GM18951 (cell line): ENCODE data around the gene COL5A1.

Experiments used
- POLR2A ChIP-seq: IDR thresholded peaks from 4 replicates; pipeline ENCODE4 v1.6.1; 2011; ENCODE audit warnings: mild to moderate bottlenecking; ENCODE audit not compliant: insufficient read length, insufficient read depth; ENCODE audit errors: extremely low read depth
- in situ Hi-C: fragments of 300-500 bp; cut with MboI; formaldehyde crosslinking; loops from one replicate; pipeline ENCODE4 v1.12.0; 2022; ENCODE audit warnings: low sequenced_read_pairs, mixed read lengths, inconsistent platforms; ENCODE audit not compliant: unreplicated experiment

Gene COL5A1

GRCh38 chr9:134689321-134690181, 47.9 kb downstream of the COL5A1 start:
- no peak for TF ChIP-seq POLR2A
- in situ Hi-C loops: loop anchor here (10.0 kb wide), 1 partner anchor 295 kb away; no protein-coding TSS in a partner anchor

- in situ Hi-C loops: loop anchor here (10.0 kb wide), 1 partner anchor 294 kb away; no protein-coding TSS in a partner anchor
- no peak for TF ChIP-seq POLR2A
Observed at GRCh38 chr9:134690301-134690751, 48.7 kb downstream of the COL5A1 start.

- in situ Hi-C loops: loop anchor here (10.0 kb wide), 1 partner anchor 294 kb away; no protein-coding TSS in a partner anchor
- TF ChIP-seq POLR2A: no peak
Observed at GRCh38 chr9:134690946-134691694, 49.5 kb downstream of the COL5A1 start.

- in situ Hi-C loops: loop anchor here (10.0 kb wide), 1 partner anchor 293 kb away; no protein-coding TSS in a partner anchor
- TF ChIP-seq POLR2A: no peak
Observed at GRCh38 chr9:134691695-134692572, 50.3 kb downstream of the COL5A1 start.

GRCh38 chr9:134692573-134692860, 50.9 kb downstream of the COL5A1 start:
- TF ChIP-seq POLR2A: no peak
- in situ Hi-C loops: loop anchor here (10.0 kb wide), 1 partner anchor 292 kb away; no protein-coding TSS in a partner anchor

DNA sequence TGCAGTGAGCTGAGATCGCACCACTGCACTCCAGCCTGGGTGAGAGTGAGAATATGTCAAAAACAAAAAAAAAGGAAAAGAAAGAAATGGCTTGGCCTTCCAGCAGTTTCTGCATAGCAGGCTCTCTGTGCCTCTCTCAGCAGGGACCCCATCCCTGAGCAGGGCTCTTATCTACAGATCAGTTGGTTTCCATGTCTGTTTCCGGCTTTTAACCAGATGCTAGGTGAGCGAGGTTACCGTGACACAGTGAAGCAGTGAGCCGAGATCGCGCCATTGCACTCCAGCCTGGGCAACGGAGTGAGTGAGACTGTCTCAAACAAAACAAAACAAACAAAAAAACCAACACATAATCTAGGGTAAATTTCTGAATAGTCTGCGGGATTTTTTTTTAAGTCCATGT, 51.4 kb downstream of the COL5A1 start:
- no peak for TF ChIP-seq POLR2A
- in situ Hi-C loops: loop anchor here (10.0 kb wide), 1 partner anchor 292 kb away; no protein-coding TSS in a partner anchor

- in situ Hi-C loops: loop anchor here (10.0 kb wide), 1 partner anchor 291 kb away; no protein-coding TSS in a partner anchor
- TF ChIP-seq POLR2A: no peak
Observed at GRCh38 chr9:134693641-134694367, 52.2 kb downstream of the COL5A1 start.

- in situ Hi-C loops: loop anchor here (10.0 kb wide), 1 partner anchor 290 kb away; no protein-coding TSS in a partner anchor
- no peak for TF ChIP-seq POLR2A
Observed at GRCh38 chr9:134694368-134694665, 52.7 kb downstream of the COL5A1 start.

- no peak for TF ChIP-seq POLR2A
- in situ Hi-C loops: loop anchor here (10.0 kb wide), 1 partner anchor 290 kb away; no protein-coding TSS in a partner anchor
Observed at GRCh38 chr9:134694714-134695113, 53.1 kb downstream of the COL5A1 start.

DNA sequence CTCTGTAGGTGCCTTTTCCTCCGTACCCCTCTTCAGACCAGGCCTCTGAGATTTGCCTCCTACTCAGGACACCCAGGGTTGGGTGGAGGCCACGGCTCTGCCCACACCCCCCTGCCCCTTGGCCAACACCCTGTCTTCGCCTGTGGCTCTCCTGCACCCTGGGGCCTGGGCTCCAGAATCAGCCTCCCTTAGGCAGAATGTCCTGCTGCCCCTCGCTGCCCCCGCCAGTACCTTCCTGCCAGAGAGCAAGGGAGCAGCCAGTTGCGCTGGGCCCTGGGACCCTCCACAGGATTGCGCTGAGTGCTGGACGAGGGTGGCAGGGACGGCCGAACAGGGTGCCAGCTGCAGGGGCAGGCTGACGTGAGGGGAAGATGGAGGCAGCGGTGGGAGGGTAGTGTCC, 53.5 kb downstream of the COL5A1 start:
- in situ Hi-C loops: loop anchor here (10.0 kb wide), 1 partner anchor 290 kb away; no protein-coding TSS in a partner anchor

GRCh38 chr9:134696433-134696832, 54.8 kb downstream of the COL5A1 start:
- in situ Hi-C loops: loop anchor here (10.0 kb wide), 1 partner anchor 288 kb away; no protein-coding TSS in a partner anchor
- no peak for TF ChIP-seq POLR2A

More for the DNA sequence above, 53.5 kb downstream of the COL5A1 start:
- no peak for TF ChIP-seq POLR2A

DNA sequence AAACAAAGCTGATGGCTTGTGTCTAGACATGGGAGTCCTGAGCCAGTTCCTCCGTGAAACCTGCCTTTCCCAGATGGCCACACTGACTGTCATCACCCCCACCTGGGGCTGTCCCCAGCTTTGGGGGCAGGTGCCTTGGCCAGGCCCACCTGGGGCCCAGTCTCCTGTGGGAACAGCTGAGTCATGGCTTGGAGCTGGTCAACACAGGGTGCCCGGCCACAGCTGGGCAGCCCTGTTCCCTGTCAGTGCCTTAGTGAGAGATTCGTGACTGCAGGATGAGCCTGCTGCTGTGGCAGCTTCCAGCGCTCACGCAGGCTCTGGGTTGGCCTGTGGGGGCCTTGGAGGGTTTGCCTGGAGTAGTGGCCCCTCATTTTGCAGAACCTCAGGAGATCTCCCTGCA, 56.5 kb downstream of the COL5A1 start:
- in situ Hi-C loops: loop anchor here (10.0 kb wide), 1 partner anchor 287 kb away; no protein-coding TSS in a partner anchor
- TF ChIP-seq POLR2A: no peak
